H9 (cell line): Measurements from ENCODE around the gene CACNA1G. TPM values are rescaled to one million over a fixed set of nuclear protein-coding genes. Genes with fewer than 3 reads are reported as not detected.
A peak's percentile ranks its signal among the peaks of the same experiment; 100 is the strongest.

Source experiments
- DNase-seq: peaks from one replicate; pipeline ENCODE4 v3.0.0-alpha.2; 2017
- H2AFZ ChIP-seq: one replicate; pipeline ENCODE4 v1.6.1; 2013; ENCODE audit warnings: mild to moderate bottlenecking, low read length, control low read depth, moderate library complexity
- H2AK5ac ChIP-seq: 2 replicates; pipeline ENCODE4 v1.6.1; 2013; ENCODE audit warnings: low read length, control low read depth, mixed read lengths; ENCODE audit not compliant: insufficient read length
- H2BK120ac ChIP-seq: one replicate; pipeline ENCODE4 v1.6.1; 2013; ENCODE audit warnings: low read depth, mild to moderate bottlenecking, low read length, control low read depth, inconsistent platforms; ENCODE audit not compliant: poor library complexity, severe bottlenecking
- H2BK12ac ChIP-seq: 2 replicates; pipeline ENCODE4 v1.6.1; 2013; ENCODE audit warnings: low read length, control low read depth, mixed read lengths, low read depth; ENCODE audit not compliant: insufficient read length
- H2BK15ac ChIP-seq: 2 replicates; pipeline ENCODE4 v1.6.1; 2013; ENCODE audit warnings: low read depth, low read length, control low read depth
- H2BK20ac ChIP-seq: one replicate; pipeline ENCODE4 v1.6.1; 2013; ENCODE audit warnings: low read depth, mild to moderate bottlenecking, low read length, control low read depth, inconsistent platforms; ENCODE audit not compliant: poor library complexity, severe bottlenecking
- H2BK5ac ChIP-seq: 2 replicates; pipeline ENCODE4 v1.6.1; 2013; ENCODE audit warnings: low read length, control low read depth, mixed read lengths; ENCODE audit not compliant: insufficient read length
- H3K14ac ChIP-seq: 2 replicates; pipeline ENCODE4 v1.6.1; 2013; ENCODE audit warnings: low read length, control low read depth; ENCODE audit not compliant: insufficient read depth
- H3K18ac ChIP-seq: 2 replicates; pipeline ENCODE4 v1.6.1; 2013; ENCODE audit warnings: low read depth, mild to moderate bottlenecking, mixed read lengths, low read length, control low read depth; ENCODE audit not compliant: insufficient read length
- H3K23ac ChIP-seq: 2 replicates; pipeline ENCODE4 v1.6.1; 2013; ENCODE audit warnings: low read length, control low read depth, mixed read lengths, low read depth; ENCODE audit not compliant: insufficient read length
- H3K23me2 ChIP-seq: 2 replicates; pipeline ENCODE4 v1.6.1; 2013; ENCODE audit warnings: low read depth, mild to moderate bottlenecking, mixed read lengths, low read length, control low read depth; ENCODE audit not compliant: insufficient read length, poor library complexity, severe bottlenecking
- H3K27ac ChIP-seq: 2 replicates; pipeline ENCODE4 v1.5.1; 2013; ENCODE audit warnings: low read length, control low read depth, mixed read lengths, low read depth; ENCODE audit not compliant: insufficient read length
- H3K27me3 ChIP-seq: 2 replicates; pipeline ENCODE4 v1.6.1; 2013; ENCODE audit warnings: low read length, control low read depth, inconsistent platforms; ENCODE audit not compliant: insufficient read depth
- H3K4ac ChIP-seq: 2 replicates; pipeline ENCODE4 v1.6.1; 2013; ENCODE audit warnings: low read depth, mild to moderate bottlenecking, control low read depth, inconsistent platforms, low read length, moderate library complexity
- H3K4me1 ChIP-seq: 2 replicates; pipeline ENCODE4 v1.6.1; 2013; ENCODE audit warnings: low read length, control low read depth, inconsistent platforms; ENCODE audit not compliant: insufficient read depth
- H3K4me2 ChIP-seq: 2 replicates; pipeline ENCODE4 v1.6.1; 2013; ENCODE audit warnings: low read length, control low read depth, mixed read lengths; ENCODE audit not compliant: insufficient read length, insufficient read depth
- H3K56ac ChIP-seq: 2 replicates; pipeline ENCODE4 v1.6.1; 2013; ENCODE audit warnings: low read depth, mild to moderate bottlenecking, mixed read lengths, low read length, control low read depth; ENCODE audit not compliant: insufficient read length
- H3K79me1 ChIP-seq: 2 replicates; pipeline ENCODE4 v1.6.1; 2013; ENCODE audit warnings: low read depth, mild to moderate bottlenecking, moderate library complexity, low read length, control low read depth, inconsistent platforms; ENCODE audit not compliant: insufficient read depth, poor library complexity, severe bottlenecking
- H3K79me2 ChIP-seq: 2 replicates; pipeline ENCODE4 v1.6.1; 2013; ENCODE audit warnings: low read length, control low read depth, inconsistent platforms; ENCODE audit not compliant: insufficient read depth
- H3K9ac ChIP-seq: 2 replicates; pipeline ENCODE4 v1.6.1; 2013; ENCODE audit warnings: low read length, control low read depth, mixed read lengths; ENCODE audit not compliant: insufficient read length; ENCODE audit errors: extremely low read depth
- H3K9me3 ChIP-seq: one replicate; pipeline ENCODE4 v1.6.1; 2013; ENCODE audit warnings: low read depth, low read length, inconsistent platforms; ENCODE audit not compliant: control insufficient read depth
- H3T11ph ChIP-seq: one replicate; pipeline ENCODE4 v1.6.1; 2013; ENCODE audit warnings: mild to moderate bottlenecking, low read length, control low read depth, inconsistent platforms
- H4K20me1 ChIP-seq: one replicate; pipeline ENCODE4 v1.6.1; 2013; ENCODE audit not compliant: control insufficient read depth, insufficient read length, insufficient read depth
- H4K5ac ChIP-seq: 2 replicates; pipeline ENCODE4 v1.6.1; 2013; ENCODE audit warnings: low read depth, mild to moderate bottlenecking, mixed read lengths, low read length, control low read depth; ENCODE audit not compliant: insufficient read length
- H4K8ac ChIP-seq: replicated peaks from 2 replicates; pipeline ENCODE4 v1.6.1; 2013; ENCODE audit warnings: low read length, control low read depth, mixed read lengths, low read depth; ENCODE audit not compliant: insufficient read length
- H4K91ac ChIP-seq: 2 replicates; pipeline ENCODE4 v1.6.1; 2013; ENCODE audit warnings: low read depth, mild to moderate bottlenecking, moderate library complexity, mixed read lengths, low read length, control low read depth; ENCODE audit not compliant: insufficient read length
- H3K27ac Mint-ChIP-seq, 3 experiments: 2 replicates in 2 of 3; 3 replicates in 1 of 3; pipeline ENCODE4 v1.8.0; 2020 to 2021; ENCODE audit warnings: mixed read lengths in 3 of 3, mild to moderate bottlenecking in 1 of 3, moderate library complexity in 1 of 3
- H3K27me3 Mint-ChIP-seq: 2 replicates; pipeline ENCODE4 v1.8.0; 2021; ENCODE audit warnings: low read depth, mild to moderate bottlenecking, moderate library complexity, mixed read lengths
- H3K36me3 Mint-ChIP-seq, 3 experiments: 2 replicates in 2 of 3; 3 replicates in 1 of 3; pipeline ENCODE4 v1.8.0; 2020 to 2021; ENCODE audit warnings: low read depth in 3 of 3, mixed read lengths in 3 of 3; ENCODE audit not compliant: insufficient read depth in 1 of 3
- H3K4me1 Mint-ChIP-seq, 2 experiments: 2 replicates each; pipeline ENCODE4 v1.8.0; 2020; ENCODE audit warnings: mixed read lengths in 2 of 2
- H3K4me3 Mint-ChIP-seq, 2 experiments: 2 replicates in 1 of 2; 3 replicates in 1 of 2; pipeline ENCODE4 v1.8.0; 2020 to 2021; ENCODE audit warnings: mild to moderate bottlenecking in 2 of 2, mixed read lengths in 2 of 2, moderate library complexity in 1 of 2
- H3K9me3 Mint-ChIP-seq, 2 experiments: 2 replicates in 1 of 2; 3 replicates in 1 of 2; pipeline ENCODE4 v1.8.0; 2020; ENCODE audit warnings: mild to moderate bottlenecking in 2 of 2, mixed read lengths in 2 of 2, moderate library complexity in 1 of 2
- CTCF ChIP-seq: fragments of 200-600 bp; sonication (generic); conservative IDR thresholded peaks from 3 replicates; pipeline ENCODE4 v1.8.0; 2021; ENCODE audit warnings: antibody characterized with exemption, mild to moderate bottlenecking
- WGBS: extraction: QIAGEN DNeasy Blood & Tissue Kit; methylation state at CpG from one replicate; pipeline ENCODE4 v1.1.7; 2013; ENCODE audit warnings: missing lambda C conversion rate, low lambda C conversion rate, mixed read lengths; ENCODE audit not compliant: insufficient read length; ENCODE audit errors: extremely low coverage; 5-methylcytosine and 5-hydroxymethylcytosine counted together
- total RNA-seq: library from RNA; stranded (reverse); gene quantifications from 2 replicates; pipeline ENCODE4 v1.2.1, GENCODE V29; 2021

The CACNA1G gene
- total RNA-seq, 1 experiment from 2014 or later, result 1.5 TPM

DNA sequence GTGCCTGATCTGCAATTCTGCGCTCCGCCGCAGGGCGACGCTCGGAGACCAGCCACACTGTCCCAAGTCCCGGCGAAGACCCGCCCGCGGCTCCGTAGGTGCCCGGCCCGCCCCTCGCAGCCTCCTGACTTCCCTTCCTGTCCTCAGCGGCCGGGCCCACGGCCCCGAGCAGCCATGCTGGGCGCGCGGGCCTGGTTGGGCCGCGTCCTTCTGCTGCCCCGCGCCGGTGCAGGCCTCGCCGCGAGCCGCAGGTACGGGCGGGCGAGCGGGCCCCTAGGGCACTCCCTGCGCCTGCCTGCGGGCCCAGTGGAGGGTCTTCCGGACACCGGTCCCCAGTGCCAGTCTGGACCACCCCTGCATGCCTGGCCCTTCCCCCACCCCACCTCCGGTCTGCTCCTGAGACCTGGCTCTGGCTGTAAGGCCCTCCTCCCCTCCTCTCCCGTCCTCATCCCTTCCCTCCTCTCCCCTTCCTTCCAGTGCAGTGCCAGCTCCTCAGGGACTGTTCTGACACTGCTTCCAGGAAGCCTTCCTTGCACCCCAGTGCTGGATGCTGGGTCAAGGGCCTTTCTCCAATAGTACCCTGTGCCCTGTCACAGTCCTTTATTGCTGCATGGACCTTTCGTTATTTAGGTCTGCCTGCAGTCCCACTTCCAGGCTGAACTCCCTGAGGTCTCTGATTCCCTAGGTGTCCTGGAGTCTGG lies 13.3 kb upstream of the CACNA1G start, which contains the start of gene SPATA20:
SPATA20 (plus strand) TSS at position 140 of the 701 bp plus-strand sequence; CDS start at position 175, 35 bp downstream.
- peaks cover 19 to 22% of the 10 kb centered on the region in 2 experiments for H3K4me1 Mint-ChIP-seq
- H4K8ac ChIP-seq, result no peak within 1 kb of the TSS
- H3K14ac ChIP-seq, result peak within 1 kb of the TSS; percentile 50
- WGBS, result no CpG with 5 or more reads among the region's 42 CpGs
- peaks cover 3% of the 10 kb centered on the region for H3K23me2 ChIP-seq
- no peak within 1 kb of the TSS for H3K56ac ChIP-seq
- peaks cover 26% of the 10 kb centered on the region for H3K27me3 Mint-ChIP-seq
- H2BK15ac ChIP-seq, result no peak within 1 kb of the TSS
- no peaks in the 10 kb centered on the region for H3K79me1 ChIP-seq
- no peaks in the 10 kb centered on the region for H4K20me1 ChIP-seq
- H3K23ac ChIP-seq, result no peak within 1 kb of the TSS
- no peaks in the 10 kb centered on the region; a peak in 1 of 7 replicates for H3K36me3 Mint-ChIP-seq
- TF ChIP-seq CTCF, result peak; percentile 99
- H4K5ac ChIP-seq, result no peak within 1 kb of the TSS
- no peaks in the 10 kb centered on the region for H3K79me2 ChIP-seq
- no peak within 1 kb of the TSS; a peak in 1 of 7 replicates for H3K27ac Mint-ChIP-seq
- peak; percentile 97 for DNase-seq
- H3K4me1 ChIP-seq, result peaks cover 2% of the 10 kb centered on the region; the same call in 1 of the 2 replicates
- no peak within 1 kb of the TSS for H3K4ac ChIP-seq
- no peak within 1 kb of the TSS for H2AK5ac ChIP-seq
- no peaks in the 10 kb centered on the region for H3K9me3 Mint-ChIP-seq
- no peak within 1 kb of the TSS for H2AFZ ChIP-seq
- no peak within 1 kb of the TSS for H3K27ac ChIP-seq
- H3K27me3 ChIP-seq, result no peaks in the 10 kb centered on the region
- no peak within 1 kb of the TSS for H3K9ac ChIP-seq
- H3K4me3 Mint-ChIP-seq, result peak within 1 kb of the TSS; percentile 65 to 77
- no peak within 1 kb of the TSS for H3K18ac ChIP-seq
- no peak within 1 kb of the TSS for H2BK120ac ChIP-seq
- H3K4me2 ChIP-seq, result peak within 1 kb of the TSS; percentile 12
- H3K9me3 ChIP-seq, result no peaks in the 10 kb centered on the region
- H4K91ac ChIP-seq, result no peak within 1 kb of the TSS
- H3T11ph ChIP-seq, result no peak within 1 kb of the TSS
- no peak within 1 kb of the TSS for H2BK20ac ChIP-seq
- no peak within 1 kb of the TSS for H2BK12ac ChIP-seq
- no peak within 1 kb of the TSS for H2BK5ac ChIP-seq
